GM03348 (cell line): Measurements from ENCODE around the gene RTP1.
A peak's percentile ranks its signal among the peaks of the same experiment; 100 is the strongest.
"Not testable (repeated sequence)": the region's sequence is repeated elsewhere in the genome, so short reads cannot be mapped to it uniquely, and the experiment has no call there.

ENCODE experiments used
- DNase-seq: peaks from one replicate; pipeline ENCODE4 v3.0.0; 2012; ENCODE audit warnings: low spot score

Gene RTP1

DNA sequence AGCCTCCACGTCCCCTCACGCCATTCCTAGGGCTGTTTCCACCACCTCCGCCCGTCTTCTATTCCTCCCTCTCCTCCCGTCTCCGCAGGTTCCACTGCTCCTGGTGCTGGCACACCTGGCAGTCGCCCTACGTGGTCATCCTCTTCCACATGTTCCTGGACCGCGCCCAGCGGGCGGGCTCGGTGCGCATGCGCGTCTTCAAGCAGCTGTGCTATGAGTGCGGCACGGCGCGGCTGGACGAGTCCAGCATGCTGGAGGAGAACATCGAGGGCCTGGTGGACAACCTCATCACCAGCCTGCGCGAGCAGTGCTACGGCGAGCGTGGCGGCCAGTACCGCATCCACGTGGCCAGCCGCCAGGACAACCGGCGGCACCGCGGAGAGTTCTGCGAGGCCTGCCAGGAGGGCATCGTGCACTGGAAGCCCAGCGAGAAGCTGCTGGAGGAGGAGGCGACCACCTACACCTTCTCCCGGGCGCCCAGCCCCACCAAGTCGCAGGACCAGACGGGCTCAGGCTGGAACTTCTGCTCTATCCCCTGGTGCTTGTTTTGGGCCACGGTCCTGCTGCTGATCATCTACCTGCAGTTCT, 2.3 kb downstream of the RTP1 start:
- DNase-seq: not testable (repeated sequence)

DNA sequence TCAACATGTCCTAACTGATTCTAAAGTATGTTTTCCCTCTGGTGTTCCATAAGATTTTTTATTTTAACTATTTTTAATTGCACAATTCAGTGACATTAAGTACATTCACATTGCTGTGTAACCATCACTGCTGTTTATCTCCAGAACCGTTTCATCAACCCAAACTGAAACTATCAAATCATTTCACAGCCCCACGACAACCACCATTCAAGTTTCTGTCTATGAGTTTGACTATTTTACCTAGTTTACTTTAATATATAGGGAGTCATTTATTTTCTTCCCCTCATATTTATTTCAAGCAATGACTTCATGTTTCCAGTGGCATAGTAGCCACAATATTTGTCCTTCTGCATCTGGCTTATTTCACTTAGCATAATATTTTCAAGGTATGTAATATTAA, 8.4 kb downstream of the RTP1 start:
- no peak for DNase-seq

DNA sequence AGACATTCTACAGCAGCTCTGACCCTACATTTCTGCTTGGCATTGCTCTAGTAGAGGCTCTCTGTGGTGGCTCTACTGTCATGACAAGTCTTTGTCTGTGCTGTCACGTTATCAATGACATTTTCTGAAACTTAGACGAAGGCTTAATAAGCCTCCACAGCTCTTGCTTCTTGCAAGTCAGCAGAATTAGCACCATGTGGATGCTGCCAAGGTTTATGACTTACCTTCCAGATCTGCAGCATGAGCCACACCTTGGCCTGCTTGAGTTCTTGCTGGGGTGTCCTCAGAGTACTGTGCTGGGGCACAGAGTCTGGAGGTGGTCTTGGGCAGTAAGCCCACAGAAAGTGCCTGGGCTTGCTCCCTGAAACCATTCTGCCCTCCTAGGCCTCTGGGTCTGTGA, 9.8 kb downstream of the RTP1 start:
- no peak for DNase-seq

DNA sequence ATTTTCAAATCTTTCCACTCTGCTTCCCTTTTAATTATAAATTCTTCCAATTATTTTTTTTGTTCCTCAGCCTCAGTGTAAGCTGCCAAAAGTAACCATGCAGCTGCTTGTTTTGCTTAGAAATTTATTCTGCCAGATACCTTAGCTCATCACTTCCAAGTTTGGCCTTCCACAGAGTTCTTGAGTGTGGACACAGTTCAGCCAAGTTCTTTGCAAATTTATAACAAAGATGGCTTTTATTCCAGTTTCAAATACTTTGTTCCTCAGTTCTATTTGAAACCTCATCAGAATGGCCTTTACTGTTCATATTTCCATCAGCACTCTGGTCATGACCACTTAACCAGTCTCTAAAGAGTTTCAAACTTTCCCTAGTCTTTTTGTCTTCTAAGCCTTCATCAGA, 10.3 kb downstream of the RTP1 start:
- no peak for DNase-seq

DNA sequence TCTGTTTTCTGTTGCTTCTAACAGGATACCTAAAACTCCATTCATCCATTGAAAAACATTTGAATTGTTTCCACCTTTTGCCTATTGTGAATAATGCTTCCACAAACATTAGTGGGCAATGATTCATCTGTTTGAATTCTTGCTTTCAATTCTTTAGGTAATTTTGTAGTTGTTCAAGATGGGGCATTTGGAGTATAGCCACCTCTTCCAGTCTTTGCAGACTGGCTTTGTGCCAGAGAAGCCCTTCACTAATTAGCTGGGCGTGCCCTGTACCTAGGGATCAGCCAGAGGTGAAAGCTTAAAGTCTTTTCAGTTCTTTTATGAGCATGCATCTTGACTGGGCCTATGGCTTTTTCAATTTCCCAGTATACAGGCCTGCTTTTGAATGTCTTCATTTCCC, 10.9 kb downstream of the RTP1 start:
- DNase-seq: peak; percentile 17

DNA sequence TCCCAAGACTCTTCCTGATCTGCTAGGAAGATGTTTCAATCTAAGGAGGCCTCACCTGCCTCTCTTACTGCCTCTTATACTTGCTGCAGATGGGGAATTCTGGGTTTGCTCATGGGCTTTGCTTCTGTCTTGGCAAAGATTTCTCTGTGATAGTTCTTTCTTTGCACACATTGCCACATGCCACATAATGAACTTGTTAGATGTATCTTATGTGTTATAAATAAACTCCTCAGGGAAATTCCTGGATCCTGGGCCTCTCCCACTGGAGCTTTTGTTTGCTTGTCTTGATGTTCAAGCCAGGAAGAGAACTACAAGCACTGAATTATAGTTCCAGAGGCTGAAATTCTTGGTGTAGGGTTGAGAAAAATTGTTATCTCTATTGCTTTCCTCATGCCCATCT, 12.2 kb downstream of the RTP1 start:
- DNase-seq: peak; percentile 40

DNA sequence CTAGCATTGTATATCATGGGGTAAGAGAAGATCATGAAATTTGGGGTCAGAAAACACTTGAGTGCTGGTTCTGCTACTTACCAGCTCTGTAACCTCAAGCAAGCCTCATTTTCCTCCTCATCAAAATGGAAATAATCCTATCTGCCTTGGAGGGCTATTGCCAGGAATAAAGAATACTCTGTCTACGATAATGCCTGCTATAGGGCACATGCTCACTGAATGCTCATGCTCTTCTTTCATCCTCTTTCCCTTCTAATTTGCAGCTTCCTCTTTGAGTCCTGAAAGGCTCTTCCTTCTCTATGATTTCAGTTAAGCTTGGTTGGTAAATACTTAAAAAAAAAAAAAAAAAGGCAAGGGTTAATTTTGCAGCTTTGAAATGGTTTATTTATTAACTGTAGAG, 12.8 kb downstream of the RTP1 start:
- DNase-seq: no peak

DNA sequence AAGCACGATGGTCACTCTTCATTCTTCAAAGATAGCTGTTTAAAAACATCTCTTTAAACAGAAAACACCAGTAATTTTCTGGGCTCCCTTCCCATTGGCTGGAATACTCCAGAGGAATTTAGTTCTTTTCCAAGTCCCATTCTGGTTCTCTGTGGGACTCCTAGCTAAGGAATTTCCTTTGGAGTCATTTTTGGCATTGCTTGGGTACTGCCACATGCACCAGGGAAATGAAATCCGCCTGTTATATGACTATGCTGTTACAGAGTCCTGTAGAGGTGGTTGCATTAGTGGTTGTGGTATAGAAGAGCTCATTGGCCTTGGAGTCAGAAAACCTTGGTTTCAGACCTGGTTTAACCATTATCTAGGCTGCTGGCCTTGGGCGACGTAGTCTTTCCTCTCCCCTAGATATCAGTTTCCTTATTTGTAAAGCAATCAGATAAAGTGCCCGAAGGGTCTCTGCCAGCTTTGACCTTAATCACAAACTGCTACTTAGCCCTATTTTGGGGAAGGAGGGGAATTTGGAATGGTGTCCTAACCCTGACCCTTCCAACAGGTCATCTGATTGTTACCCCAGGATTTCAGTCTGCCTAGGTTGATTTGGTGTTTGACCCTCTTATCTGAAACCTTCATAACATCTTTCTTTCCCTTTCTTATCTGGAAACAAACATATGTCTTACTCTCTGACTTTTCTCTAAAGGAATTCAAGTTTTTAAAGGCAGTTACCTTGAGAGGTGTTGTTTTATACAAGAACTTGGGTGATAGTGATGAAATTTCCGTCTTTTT, 13.4 kb downstream of the RTP1 start:
- DNase-seq: peak; percentile 83

DNA sequence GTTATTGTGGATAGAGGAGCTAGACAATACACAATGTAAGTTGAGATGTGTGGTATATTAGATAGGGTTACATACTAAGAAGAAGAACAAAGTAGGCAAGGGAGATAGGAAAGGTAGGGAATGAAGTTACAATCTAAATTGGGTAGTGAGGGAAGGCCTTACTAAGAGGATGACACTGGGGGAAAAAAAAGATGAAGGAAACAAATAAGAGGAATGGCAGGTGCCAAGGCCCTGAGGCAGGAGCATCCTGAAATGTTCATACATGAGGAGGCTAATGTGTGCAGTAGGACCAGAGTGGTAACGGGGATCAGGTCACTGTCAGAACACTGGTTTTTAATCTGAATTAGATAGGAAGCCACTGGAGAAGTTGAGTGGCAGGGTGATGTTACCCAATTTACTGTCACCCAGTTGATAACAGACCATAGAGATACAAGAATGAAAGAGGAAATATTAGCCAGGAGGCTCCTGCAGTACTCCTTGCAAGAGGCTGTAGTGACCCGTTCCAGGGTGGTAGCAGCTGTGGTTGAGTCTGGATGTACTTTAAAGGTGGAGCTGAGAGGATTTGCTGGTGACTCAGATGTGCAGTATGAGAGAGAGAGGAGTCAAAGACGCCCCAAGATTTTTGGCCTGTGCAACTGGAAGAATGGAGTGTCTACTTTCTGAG, 14.4 kb downstream of the RTP1 start:
- peak; percentile 69 for DNase-seq

DNA sequence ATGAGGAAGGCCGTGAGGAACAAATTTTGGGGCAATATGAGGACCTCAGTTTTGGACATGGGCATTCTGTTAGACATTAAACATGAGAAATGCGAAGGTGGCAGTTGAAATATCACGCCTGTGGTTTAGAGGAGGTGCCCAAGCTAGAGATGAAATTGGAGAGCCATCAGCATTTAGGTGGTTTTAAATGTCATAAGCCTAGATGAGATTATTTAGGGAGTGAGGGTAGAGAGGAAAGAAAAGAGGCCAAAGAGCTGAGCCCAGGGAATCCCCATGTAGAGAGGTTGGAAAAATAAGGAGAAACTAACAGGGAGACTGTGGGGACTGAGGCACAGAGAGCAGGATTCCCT, 14.9 kb downstream of the RTP1 start:
- no peak for DNase-seq

DNA sequence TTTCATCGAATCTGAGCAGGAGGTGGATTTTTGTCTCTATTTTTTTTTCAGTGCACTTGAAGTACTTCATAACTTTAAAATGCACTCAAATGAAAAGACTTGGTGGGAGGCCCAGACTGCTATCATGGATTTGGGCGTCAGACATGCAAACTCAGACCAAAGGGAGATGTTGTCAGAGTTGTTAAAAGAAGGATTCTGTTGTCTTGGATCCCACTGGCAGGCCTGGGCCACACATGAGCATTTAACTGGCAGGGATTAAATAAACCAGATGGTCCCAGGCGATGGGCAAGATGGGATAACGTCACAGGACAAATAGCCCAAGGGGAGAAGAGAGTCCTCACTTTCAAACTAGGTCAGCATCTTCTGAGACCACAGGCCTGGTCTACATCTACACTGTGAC, 15.4 kb downstream of the RTP1 start:
- no peak for DNase-seq

DNA sequence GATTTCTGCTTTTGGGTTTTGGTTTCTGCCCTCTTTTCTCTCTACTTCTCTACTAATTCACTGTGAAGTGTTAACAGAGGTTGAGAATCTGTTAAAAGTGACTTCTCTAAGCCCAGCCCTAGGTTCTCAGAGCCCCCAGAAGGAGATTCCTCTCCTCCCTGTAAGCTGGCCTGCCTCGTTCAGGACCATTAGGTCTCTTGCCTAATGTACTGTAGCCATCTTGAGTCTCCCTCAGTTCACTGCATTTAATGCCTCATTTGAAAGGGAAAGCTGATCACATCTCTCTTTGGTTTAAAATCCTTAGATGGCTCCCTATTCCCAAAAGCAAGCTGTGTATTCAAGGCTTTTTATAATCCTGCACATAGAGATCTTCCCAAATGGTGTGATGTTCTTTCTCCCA, 16.3 kb downstream of the RTP1 start:
- DNase-seq: no peak

DNA sequence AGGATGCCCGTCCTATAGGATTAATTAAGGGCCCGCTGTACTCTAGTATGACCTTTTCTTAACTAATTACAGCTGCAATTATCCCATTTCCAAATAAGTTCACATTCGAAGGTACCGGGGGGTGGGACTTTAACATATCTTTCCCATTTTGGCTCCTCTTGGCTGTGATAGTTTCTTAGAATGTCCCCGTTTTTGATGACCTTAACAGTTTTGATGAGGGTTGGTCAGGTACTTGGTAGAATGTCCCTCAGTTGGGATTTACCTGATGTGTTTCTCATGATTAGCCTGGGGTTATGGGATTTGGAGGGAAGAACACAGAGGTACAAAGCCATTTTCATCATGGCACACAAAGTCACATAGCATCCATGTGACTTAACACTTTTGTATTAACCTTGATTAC, 18.2 kb downstream of the RTP1 start:
- no peak for DNase-seq

DNA sequence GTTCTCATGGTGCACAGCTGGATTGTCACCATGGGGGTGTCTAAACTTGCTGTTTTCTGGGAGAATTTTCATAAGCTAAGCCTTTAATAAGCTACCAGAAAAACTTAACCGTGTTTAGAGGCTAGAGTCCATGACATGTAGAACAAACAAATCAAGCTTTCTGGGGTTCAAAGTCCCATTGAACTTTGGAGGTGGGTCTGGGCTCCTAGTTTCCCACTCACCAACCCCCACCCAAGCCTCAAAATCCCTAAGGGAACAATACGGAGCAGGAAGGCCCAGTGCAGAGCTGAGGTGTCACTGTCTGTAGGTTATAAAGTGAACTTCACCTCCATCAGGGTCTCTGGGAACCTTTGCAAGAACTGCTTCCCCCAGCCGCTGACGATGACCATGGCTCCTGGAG, 25.5 kb downstream of the RTP1 start:
- no peak for DNase-seq

DNA sequence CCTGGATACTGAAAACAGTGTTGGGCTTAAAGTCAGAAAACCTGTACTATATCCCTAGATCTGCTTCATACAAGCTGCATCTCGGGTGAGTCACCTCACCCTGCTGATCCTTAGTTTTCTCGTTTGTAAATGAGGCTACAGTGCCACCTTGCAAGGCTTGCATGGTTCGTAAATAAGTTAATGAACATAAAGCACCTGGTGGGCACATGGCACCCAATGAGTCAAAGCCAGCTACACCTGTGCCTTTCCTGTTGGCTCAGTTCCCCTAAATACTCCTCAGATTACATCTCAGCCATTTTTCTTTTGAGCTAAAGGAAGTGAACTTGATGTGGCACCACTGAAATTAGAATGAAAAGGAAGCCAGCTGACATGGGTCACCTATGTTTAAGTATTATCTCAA, 26.5 kb downstream of the RTP1 start:
- no peak for DNase-seq

DNA sequence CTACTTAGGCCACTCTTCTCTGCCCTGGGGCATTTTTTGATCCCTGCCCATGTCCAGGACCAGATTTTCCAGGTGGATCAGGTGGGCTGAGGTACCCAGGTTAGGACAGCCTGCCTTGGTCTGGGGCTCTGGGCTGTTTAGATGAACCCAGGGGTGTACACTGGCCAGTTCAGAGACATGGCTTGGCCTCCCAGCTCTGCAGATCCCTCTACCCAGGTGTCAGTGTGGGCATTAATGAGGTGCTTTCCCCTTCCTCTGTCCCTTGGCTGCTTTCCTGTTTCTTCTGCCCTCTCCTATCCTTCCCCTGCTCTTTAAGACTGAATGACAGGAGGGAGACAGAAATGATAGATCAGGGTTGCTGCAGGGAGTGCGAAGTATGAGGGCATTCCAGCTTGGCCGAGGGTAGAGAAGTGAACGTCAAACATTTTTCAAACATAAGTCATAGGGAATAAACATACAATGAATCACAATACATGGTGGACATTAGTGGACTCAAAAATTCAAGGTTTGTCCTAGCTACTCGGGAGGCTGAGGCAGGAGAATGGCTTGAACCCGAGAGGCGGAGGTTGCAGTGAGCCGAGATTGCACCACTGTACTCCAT, 30.5 kb downstream of the RTP1 start:
- DNase-seq: peak; percentile 76

DNA sequence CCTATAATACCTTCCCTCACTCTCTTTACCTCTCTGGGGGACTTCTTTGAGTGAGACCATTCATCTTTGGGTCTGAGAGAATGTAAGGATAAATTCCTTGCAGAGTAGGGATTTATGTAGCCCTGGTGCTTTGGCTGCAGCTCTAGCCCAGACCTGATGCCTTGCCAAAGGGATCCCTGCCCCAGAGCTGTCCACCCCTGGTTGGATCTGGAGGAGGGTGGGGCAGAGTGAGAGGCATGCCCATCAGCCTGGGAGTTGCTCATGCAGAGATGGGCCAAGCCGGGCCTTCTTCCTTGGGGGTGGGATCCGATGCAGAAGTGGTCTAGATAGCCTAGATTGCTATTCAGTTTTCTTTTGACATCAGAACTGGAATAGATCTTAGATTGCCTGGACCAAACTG, 31.5 kb downstream of the RTP1 start:
- DNase-seq: no peak

DNA sequence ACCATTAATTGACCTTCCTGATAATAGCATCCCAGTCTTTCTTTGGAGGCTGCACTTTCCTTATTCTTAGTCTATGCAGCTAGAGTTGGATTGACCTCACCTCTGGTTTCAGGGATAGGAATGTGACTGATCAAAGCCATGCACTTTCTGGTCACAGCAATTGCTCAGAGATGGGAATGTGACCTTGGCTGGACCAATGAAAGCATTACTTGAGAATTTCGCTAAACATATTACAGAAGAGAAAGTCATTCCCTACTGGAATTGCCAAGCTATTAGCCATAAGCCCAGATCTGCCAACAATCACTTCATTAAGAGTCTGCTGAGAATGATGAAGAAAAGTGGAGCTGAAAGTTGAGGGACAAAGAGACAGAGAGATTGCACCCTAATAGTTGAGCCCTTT, 32.7 kb downstream of the RTP1 start:
- no peak for DNase-seq

DNA sequence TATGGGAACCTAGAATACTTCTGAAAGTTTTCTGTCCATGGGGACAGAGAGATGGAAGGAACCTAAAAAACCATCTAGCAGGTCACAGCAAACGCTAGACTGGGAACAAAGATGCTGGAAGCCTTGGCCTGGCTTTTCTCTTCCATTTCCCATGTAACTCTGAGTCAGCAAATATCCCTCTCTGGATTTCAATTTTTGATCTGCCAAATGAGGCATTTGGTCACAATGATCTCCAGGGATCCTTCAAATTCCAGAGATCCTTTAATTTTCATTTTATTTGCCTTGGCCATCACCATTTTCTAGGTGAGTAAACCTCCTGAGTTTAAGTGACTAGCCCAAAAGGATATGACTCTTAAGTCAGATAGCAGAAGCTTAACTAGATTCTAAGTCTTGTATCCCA, 39.7 kb downstream of the RTP1 start:
- no peak for DNase-seq

DNA sequence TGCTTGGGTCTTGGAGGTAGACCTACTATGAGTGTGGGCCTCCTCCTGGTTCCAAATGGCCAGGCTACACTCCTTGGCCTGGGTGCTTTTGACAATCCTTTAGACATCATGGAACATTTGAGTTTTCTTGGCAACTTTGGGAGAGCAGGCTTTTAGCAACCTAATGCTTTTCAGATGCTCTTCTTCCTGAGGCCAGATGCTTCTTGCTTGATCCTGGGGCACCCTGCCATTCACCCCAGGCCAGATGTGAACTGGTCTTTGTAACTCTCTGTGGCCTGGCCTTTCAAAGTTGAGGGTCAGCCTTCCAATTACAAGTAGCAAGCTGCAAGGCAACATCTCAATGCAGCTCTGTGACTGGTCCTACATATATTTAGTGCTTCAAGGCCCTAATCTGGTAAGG, 40.5 kb downstream of the RTP1 start:
- no peak for DNase-seq

DNA sequence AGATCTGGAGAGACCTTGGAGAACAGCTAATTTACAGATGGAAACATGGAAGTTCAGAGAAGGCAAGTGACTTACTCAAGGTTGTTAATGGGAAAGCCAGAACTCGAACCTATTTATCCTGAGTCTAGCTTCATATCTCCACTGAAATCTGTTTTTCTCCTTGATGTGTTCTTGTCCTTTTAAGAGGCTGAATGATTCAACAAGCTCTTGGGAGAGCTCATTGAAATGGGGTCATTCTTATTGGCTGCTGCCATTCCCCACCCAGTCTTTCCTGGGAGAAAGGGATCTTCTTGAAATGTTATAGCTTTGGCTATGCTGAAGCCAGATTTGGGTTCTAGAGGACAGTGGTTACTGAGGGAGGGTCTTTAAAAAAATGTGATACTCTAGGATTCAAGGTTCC, 41.0 kb downstream of the RTP1 start:
- DNase-seq: no peak

DNA sequence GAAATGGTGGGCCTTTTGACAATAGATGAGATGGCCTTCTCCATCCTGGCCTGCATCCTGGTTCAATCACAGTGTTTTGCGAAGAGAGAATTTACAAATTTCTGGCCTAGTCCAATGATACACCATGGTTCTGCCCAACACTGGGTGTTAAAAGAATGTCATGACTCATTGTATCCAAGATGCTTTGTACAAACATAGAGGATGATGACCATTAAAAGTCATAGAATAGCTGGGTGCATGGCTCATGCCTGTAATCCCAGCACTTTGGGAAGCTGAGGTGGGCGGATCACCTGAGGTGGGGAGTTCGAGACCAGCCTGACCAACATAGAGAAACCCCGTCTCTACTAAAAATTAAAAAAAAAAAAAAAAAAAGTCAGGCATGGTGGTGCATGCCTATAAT, 41.5 kb downstream of the RTP1 start:
- peak; percentile 22 for DNase-seq

DNA sequence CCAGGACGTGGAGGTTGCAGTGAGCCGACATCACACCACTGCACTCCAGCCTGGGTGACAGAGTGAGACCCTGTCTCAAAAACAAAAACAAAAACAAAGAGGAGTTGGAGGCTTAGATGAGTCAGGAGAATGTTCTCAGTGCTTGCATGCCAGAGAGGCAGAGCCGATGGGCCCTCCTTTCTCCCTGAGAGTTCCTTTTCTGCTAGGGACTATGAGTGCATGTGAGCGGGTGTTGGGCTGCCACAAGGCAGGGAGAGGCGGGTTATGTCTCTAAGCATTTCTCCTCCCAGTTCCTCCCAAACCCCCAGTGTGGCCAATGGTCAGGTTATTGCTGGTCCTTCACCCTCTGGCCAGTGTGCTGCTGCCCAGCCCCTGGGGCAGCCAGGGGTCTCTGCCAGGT, 45.1 kb downstream of the RTP1 start:
- peak; percentile 21 for DNase-seq
